GM12878 (cell line): ENCODE data around the gene PTTG1. TPM values are rescaled to one million over a fixed set of nuclear protein-coding genes. Genes with fewer than 3 reads are reported as not detected.

Experiments
- ATF7 ChIP-seq: fragments of 450-650 bp; IDR thresholded peaks from 2 replicates; pipeline ENCODE4 v1.6.1; 2016; ENCODE audit warnings: low read depth, mild to moderate bottlenecking
- BRCA1 ChIP-seq: IDR thresholded peaks from 2 replicates; pipeline ENCODE4 v1.6.1; 2011; ENCODE audit warnings: low read depth, low read length, improper control_type of control experiment
- CBFB ChIP-seq: IDR thresholded peaks from 2 replicates; pipeline ENCODE4 v1.6.1; 2016; ENCODE audit warnings: antibody characterized with exemption, low read depth
- CBX5 ChIP-seq: sonication (generic); IDR thresholded peaks from 2 replicates; pipeline ENCODE4 v1.6.1; 2016; ENCODE audit warnings: low read depth, moderate library complexity, mild to moderate bottlenecking, inconsistent platforms
- CHD1 ChIP-seq: IDR thresholded peaks from 2 replicates; pipeline ENCODE4 v1.6.1; 2012; ENCODE audit warnings: low read depth, low read length, improper control_type of control experiment
- CTCF ChIP-seq, 3 experiments: IDR thresholded peaks in 2 of 3; conservative IDR thresholded peaks in 1 of 3; 2 replicates each; pipeline ENCODE4 v1.5.1; 2011; ENCODE audit warnings: low read depth in 3 of 3, low read length in 3 of 3, mild to moderate bottlenecking in 3 of 3, control low read depth in 2 of 3, moderate library complexity in 2 of 3, inconsistent platforms in 1 of 3, mixed read lengths in 1 of 3; ENCODE audit not compliant: control insufficient read depth in 2 of 3, insufficient read depth in 1 of 3; ENCODE audit errors: extremely low read depth in 1 of 3
- ESRRA ChIP-seq: IDR thresholded peaks from 2 replicates; pipeline ENCODE4 v1.6.1; 2012; ENCODE audit warnings: mild to moderate bottlenecking, low read length, improper control_type of control experiment
- FOXM1 ChIP-seq: IDR thresholded peaks from 2 replicates; pipeline ENCODE4 v1.6.1; 2012; ENCODE audit warnings: low read depth, mild to moderate bottlenecking, inconsistent platforms, low read length, moderate library complexity
- IKZF1 ChIP-seq: fragments of 450-650 bp; conservative IDR thresholded peaks from 2 replicates; pipeline ENCODE4 v1.6.1; 2017; ENCODE audit warnings: antibody characterized with exemption, mild to moderate bottlenecking
- IKZF2 ChIP-seq, 2 experiments: fragments of 450-650 bp; IDR thresholded peaks; 2 replicates each; pipeline ENCODE4 v1.6.1; 2017; ENCODE audit warnings: mild to moderate bottlenecking in 2 of 2, moderate library complexity in 2 of 2
- KAT2A ChIP-seq: conservative IDR thresholded peaks from 2 replicates; pipeline ENCODE4 v1.6.1; 2011; ENCODE audit warnings: low read depth, low read length; ENCODE audit not compliant: control insufficient read depth
- LARP7 ChIP-seq: fragments of 450-650 bp; IDR thresholded peaks from 2 replicates; pipeline ENCODE4 v1.6.1; 2017; ENCODE audit warnings: mild to moderate bottlenecking
- MAX ChIP-seq: IDR thresholded peaks from 2 replicates; pipeline ENCODE4 v1.6.1; 2012; ENCODE audit warnings: low read depth, low read length, improper control_type of control experiment
- MXI1 ChIP-seq: fragments of 150-350 bp; IDR thresholded peaks from 2 replicates; pipeline ENCODE4 v1.6.1; 2011; ENCODE audit warnings: low read depth, mild to moderate bottlenecking, inconsistent platforms, low read length, improper control_type of control experiment
- MYC ChIP-seq: IDR thresholded peaks from 2 replicates; pipeline ENCODE4 v1.6.1; 2011; ENCODE audit warnings: mild to moderate bottlenecking, low read length, moderate library complexity, inconsistent platforms; ENCODE audit not compliant: insufficient read depth, insufficient replicate concordance, insufficient read length, severe bottlenecking
- NFIC ChIP-seq: IDR thresholded peaks from 2 replicates; pipeline ENCODE4 v1.6.1; 2012; ENCODE audit warnings: low read depth, mild to moderate bottlenecking, inconsistent platforms, low read length, moderate library complexity
- PAX8 ChIP-seq: fragments of 450-650 bp; IDR thresholded peaks from 2 replicates; pipeline ENCODE4 v1.6.1; 2017; ENCODE audit warnings: mild to moderate bottlenecking, moderate library complexity
- PRDM15 ChIP-seq: fragments of 450-650 bp; formaldehyde crosslinking; IDR thresholded peaks from 2 replicates; pipeline ENCODE4 v1.4.0; 2020; ENCODE audit warnings: mild to moderate bottlenecking, moderate library complexity
- RB1 ChIP-seq: fragments of 450-650 bp; formaldehyde crosslinking; IDR thresholded peaks from 2 replicates; pipeline ENCODE4 v1.6.1; 2017; ENCODE audit warnings: mild to moderate bottlenecking, borderline replicate concordance
- RFX5 ChIP-seq: IDR thresholded peaks from 2 replicates; pipeline ENCODE4 v1.6.1; 2011; ENCODE audit warnings: low read depth, low read length, improper control_type of control experiment
- RUNX3 ChIP-seq: IDR thresholded peaks from 2 replicates; pipeline ENCODE4 v1.6.1; 2012; ENCODE audit warnings: low read length, inconsistent platforms
- SIN3A ChIP-seq: IDR thresholded peaks from 2 replicates; pipeline ENCODE4 v1.6.1; 2012; ENCODE audit warnings: low read depth, low read length, improper control_type of control experiment
- SMAD1 ChIP-seq: fragments of 450-650 bp; IDR thresholded peaks from 2 replicates; pipeline ENCODE4 v1.6.1; 2018; ENCODE audit warnings: mild to moderate bottlenecking, low read depth; ENCODE audit not compliant: partially characterized antibody
- SMC3 ChIP-seq: IDR thresholded peaks from 2 replicates; pipeline ENCODE4 v1.6.1; 2011; ENCODE audit warnings: low read length, improper control_type of control experiment, borderline replicate concordance
- STAT3 ChIP-seq: IDR thresholded peaks from 2 replicates; pipeline ENCODE4 v1.6.1; 2011; ENCODE audit warnings: low read depth, low read length, improper control_type of control experiment
- TCF3 ChIP-seq: IDR thresholded peaks from 2 replicates; pipeline ENCODE4 v1.6.1; 2012; ENCODE audit warnings: low read depth, mild to moderate bottlenecking, low read length, borderline replicate concordance; ENCODE audit not compliant: insufficient read depth
- TCF7 ChIP-seq: IDR thresholded peaks from 2 replicates; pipeline ENCODE4 v1.6.1; 2014; ENCODE audit warnings: antibody characterized with exemption, borderline replicate concordance
- YY1 ChIP-seq: IDR thresholded peaks from 2 replicates; pipeline ENCODE4 v1.6.1; 2011; ENCODE audit warnings: low read depth, mild to moderate bottlenecking, low read length
- ZNF207 ChIP-seq: fragments of 450-650 bp; IDR thresholded peaks from 2 replicates; pipeline ENCODE4 v1.6.1; 2014; ENCODE audit warnings: antibody characterized with exemption, mild to moderate bottlenecking, borderline replicate concordance
- polyA plus RNA-seq, 11 experiments: library from polyadenylated mRNA; depleted of rRNA in 4 of 11; unstranded in 6 of 11; stranded (reverse) in 5 of 11; fragments of >200 nt; fragmentation: Nextera tagmentation in 4 of 11; fragmentation: Illumina TruSeq in 1 of 11; extraction: Ambion mirVana in 4 of 11; extraction: Trizol in 1 of 11; gene quantifications; 1 replicate in 1 of 11; 2 replicates in 10 of 11; pipeline versions ENCODE4 v1.2.1 to v1.2.3, GENCODE V29; 2011 to 2016; ENCODE audit warnings: inconsistent platforms in 2 of 11, missing spikeins in 2 of 11, low read depth in 1 of 11
- total RNA-seq, 4 experiments: library from RNA; depleted of rRNA in 3 of 4; stranded (reverse); fragments of >200 nt in 3 of 4; fragmentation: Illumina TruSeq in 1 of 4; extraction: Trizol in 1 of 4; gene quantifications; 2 replicates each; pipeline versions ENCODE4 v1.2.1 to v1.2.3, GENCODE V29; 2013 to 2021

Gene PTTG1
- total and polyA plus RNA-seq, 10 of the 15 experiments (the other 5 are each of a cell fraction or from before 2014, with no cell fraction given): 154 to 1,033 (median 377) TPM

- TF ChIP-seq NFIC: 0 out of 2 replicates have a peak, but pooled peaks have one; percentile 61
- TF ChIP-seq IKZF1: peak; percentile 94
- peak; percentile 53 for TF ChIP-seq ATF7
- TF ChIP-seq RUNX3: peak; percentile 58
- no peak for TF ChIP-seq TCF3
- TF ChIP-seq LARP7: peak; percentile 19; the same call in 1 of the 2 replicates
- TF ChIP-seq RB1: peak; percentile 72; the same call in 1 of the 2 replicates
- TF ChIP-seq STAT3: no peak
- no peak for TF ChIP-seq MYC
- TF ChIP-seq KAT2A: no peak
- TF ChIP-seq TCF7: no peak
- no peak for TF ChIP-seq CBX5
- TF ChIP-seq BRCA1: no peak
- no peak for TF ChIP-seq RFX5
- peak; percentile 21; the same call in 1 of the 2 replicates for TF ChIP-seq MAX
- peak; percentile 49; the same call in 1 of the 2 replicates for TF ChIP-seq FOXM1
- TF ChIP-seq IKZF2 (IDR thresholded peaks at IDR 0.05): peak; percentile 93
- peak; percentile 87 for TF ChIP-seq MXI1
- TF ChIP-seq PAX8: no peak
- peak; percentile 83 to 95 (median 88) for TF ChIP-seq CTCF (IDR thresholded peaks at IDR 0.05 in 2 of 3, conservative IDR thresholded peaks at IDR 0.05 in 1 of 3; ENCODE audit: control insufficient read depth in 2 of 3, extremely low read depth in 1 of 3, insufficient read depth in 1 of 3, low read depth in 3 of 3, low read length in 3 of 3)
- TF ChIP-seq SMC3: peak; percentile 96
- no peak for TF ChIP-seq ESRRA
- peak; percentile 63 for TF ChIP-seq YY1
- no peak for TF ChIP-seq PRDM15 (CRISPR knock-in tag)
- TF ChIP-seq CHD1: no peak
- no peak; the same call in 1 of the 2 replicates for TF ChIP-seq ZNF207
- TF ChIP-seq CBFB: peak; percentile 55; the same call in 1 of the 2 replicates
- TF ChIP-seq SIN3A: peak; percentile 68; the same call in 1 of the 2 replicates
- TF ChIP-seq SMAD1: no peak
Observed at GRCh38 chr5:160439205-160439600, 17.5 kb downstream of the PTTG1 start (continued).
